Nephron progenitor cell (in vitro differentiated cells): ENCODE data around the gene NFE2L2.
A peak's percentile ranks its signal among the peaks of the same experiment; 100 is the strongest.
"Not testable (repeated sequence)": the region's sequence is repeated elsewhere in the genome, so short reads cannot be mapped to it uniquely, and the experiment has no call there.

Experiments used
- DNase-seq: peaks from one replicate; pipeline ENCODE4 v3.0.0; 2021
- H3K27ac Mint-ChIP-seq: 2 replicates; pipeline ENCODE4 v1.8.0; 2021; ENCODE audit warnings: mild to moderate bottlenecking, moderate library complexity, mixed read lengths
- H3K27me3 Mint-ChIP-seq: 2 replicates; pipeline ENCODE4 v1.8.0; 2021; ENCODE audit warnings: mild to moderate bottlenecking, low read depth, mixed read lengths; ENCODE audit not compliant: poor library complexity
- H3K36me3 Mint-ChIP-seq: 2 replicates; pipeline ENCODE4 v1.8.0; 2021; ENCODE audit warnings: low read depth, mixed read lengths
- H3K4me1 Mint-ChIP-seq: 2 replicates; pipeline ENCODE4 v1.8.0; 2021; ENCODE audit warnings: mixed read lengths
- H3K4me3 Mint-ChIP-seq: 2 replicates; pipeline ENCODE4 v1.8.0; 2021; ENCODE audit warnings: mild to moderate bottlenecking, moderate library complexity, mixed read lengths
- H3K9me3 Mint-ChIP-seq: 2 replicates; pipeline ENCODE4 v1.8.0; 2021; ENCODE audit warnings: mild to moderate bottlenecking, moderate library complexity, mixed read lengths
- TF ChIP-seq, protein P1 (sequence below): fragments of 200-600 bp; sonication (generic); IDR thresholded peaks from 2 replicates; pipeline ENCODE4 v1.5.0; 2021; ENCODE audit warnings: antibody characterized with exemption

NFE2L2 gene

GRCh38 chr2:177268187-177268871, 3.8 kb upstream of the NFE2L2 start:
- Mint-ChIP-seq H3K4me3 (no peak overlapping the region), H3K27ac (no peak overlapping the region), H3K36me3 (no peaks in the 10 kb centered on the region), H3K4me1 (peaks cover 33% of the 10 kb centered on the region), H3K9me3 (no peaks in the 10 kb centered on the region), H3K27me3 (peaks cover 5% of the 10 kb centered on the region)
- no peak for DNase-seq
- TF ChIP-seq, protein P1, sequence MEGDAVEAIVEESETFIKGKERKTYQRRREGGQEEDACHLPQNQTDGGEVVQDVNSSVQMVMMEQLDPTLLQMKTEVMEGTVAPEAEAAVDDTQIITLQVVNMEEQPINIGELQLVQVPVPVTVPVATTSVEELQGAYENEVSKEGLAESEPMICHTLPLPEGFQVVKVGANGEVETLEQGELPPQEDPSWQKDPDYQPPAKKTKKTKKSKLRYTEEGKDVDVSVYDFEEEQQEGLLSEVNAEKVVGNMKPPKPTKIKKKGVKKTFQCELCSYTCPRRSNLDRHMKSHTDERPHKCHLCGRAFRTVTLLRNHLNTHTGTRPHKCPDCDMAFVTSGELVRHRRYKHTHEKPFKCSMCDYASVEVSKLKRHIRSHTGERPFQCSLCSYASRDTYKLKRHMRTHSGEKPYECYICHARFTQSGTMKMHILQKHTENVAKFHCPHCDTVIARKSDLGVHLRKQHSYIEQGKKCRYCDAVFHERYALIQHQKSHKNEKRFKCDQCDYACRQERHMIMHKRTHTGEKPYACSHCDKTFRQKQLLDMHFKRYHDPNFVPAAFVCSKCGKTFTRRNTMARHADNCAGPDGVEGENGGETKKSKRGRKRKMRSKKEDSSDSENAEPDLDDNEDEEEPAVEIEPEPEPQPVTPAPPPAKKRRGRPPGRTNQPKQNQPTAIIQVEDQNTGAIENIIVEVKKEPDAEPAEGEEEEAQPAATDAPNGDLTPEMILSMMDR, result no peak

DNA sequence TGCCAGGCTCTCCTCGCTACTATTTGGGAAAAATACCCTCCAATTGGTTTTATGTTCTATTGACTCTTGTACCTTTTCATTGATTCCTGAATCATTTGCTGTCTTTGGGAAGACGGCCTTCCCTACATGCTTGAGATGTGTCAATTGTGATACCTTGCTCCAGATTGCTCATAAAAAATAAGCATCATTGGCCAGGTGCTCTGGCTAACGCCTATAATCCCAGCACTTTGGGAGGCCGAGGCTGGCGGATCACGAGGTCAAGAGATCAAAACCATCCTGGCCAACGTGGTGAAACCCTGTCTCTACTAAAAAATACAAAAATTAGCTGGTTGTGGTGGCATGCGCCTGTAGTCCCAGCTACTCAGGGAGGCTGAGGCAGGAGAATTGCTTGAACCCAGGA, 2.4 kb upstream of the NFE2L2 start:
- not testable (repeated sequence) for DNase-seq, H3K36me3 Mint-ChIP-seq, H3K27me3 Mint-ChIP-seq, H3K4me3 Mint-ChIP-seq, H3K9me3 Mint-ChIP-seq, H3K27ac Mint-ChIP-seq
- H3K4me1 Mint-ChIP-seq, result peaks cover 44% of the 10 kb centered on the region

- peaks cover 5% of the 10 kb centered on the region for H3K27me3 Mint-ChIP-seq
- DNase-seq, result no peak
- peaks cover 53% of the 10 kb centered on the region for H3K4me1 Mint-ChIP-seq
- H3K36me3 Mint-ChIP-seq, result peaks cover 3% of the 10 kb centered on the region
- TF ChIP-seq, protein P1, result no peak
- H3K9me3 Mint-ChIP-seq, result no peaks in the 10 kb centered on the region
- H3K27ac Mint-ChIP-seq, result peak overlapping the region; percentile 99
- H3K4me3 Mint-ChIP-seq, result peak overlapping the region; percentile 92
These were observed 1.6 kb upstream of the NFE2L2 start for GRCh38 chr2:177265824-177266817.

GRCh38 chr2:177264209-177264692, 276 bp downstream of the NFE2L2 start:
- Mint-ChIP-seq H3K9me3 (peaks cover 12% of the 10 kb centered on the region), H3K4me3 (peak overlapping the region; percentile 45), H3K36me3 (peaks cover 19% of the 10 kb centered on the region), H3K27ac (no peak overlapping the region), H3K27me3 (peaks cover 5% of the 10 kb centered on the region), H3K4me1 (peaks cover 57% of the 10 kb centered on the region)
- DNase-seq, result peak; percentile 61
- TF ChIP-seq, protein P1, result no peak

- Mint-ChIP-seq H3K27me3 (peaks cover 5% of the 10 kb centered on the region), H3K27ac (peak overlapping the region; percentile 96), H3K4me1 (peaks cover 57% of the 10 kb centered on the region), H3K4me3 (peak overlapping the region; percentile 92), H3K9me3 (peaks cover 18% of the 10 kb centered on the region), H3K36me3 (peaks cover 25% of the 10 kb centered on the region)
- TF ChIP-seq, protein P1, result peak; percentile 75
- peak; percentile 99 for DNase-seq
These were observed 897 bp downstream of the NFE2L2 start for GRCh38 chr2:177263451-177264208.
